Chondrocyte (in vitro differentiated cells): ENCODE data around the gene CFAP74. TPM values are rescaled to one million over a fixed set of nuclear protein-coding genes. Genes with fewer than 3 reads are reported as not detected.

Experiments used
- DNase-seq: peaks from one replicate; pipeline ENCODE4 v3.0.0; 2021; ENCODE audit warnings: mixed read lengths, low spot score
- H3K27ac Mint-ChIP-seq: one replicate; pipeline ENCODE4 v1.8.0; 2021; ENCODE audit warnings: mild to moderate bottlenecking, moderate library complexity, mixed read lengths; ENCODE audit not compliant: unreplicated experiment
- H3K27me3 Mint-ChIP-seq: 2 replicates; pipeline ENCODE4 v1.8.0; 2021; ENCODE audit warnings: low read depth, mixed read lengths
- H3K36me3 Mint-ChIP-seq: 2 replicates; pipeline ENCODE4 v1.8.0; 2021; ENCODE audit warnings: low read depth, mixed read lengths
- H3K4me1 Mint-ChIP-seq: 2 replicates; pipeline ENCODE4 v1.8.0; 2021; ENCODE audit warnings: low read depth, mild to moderate bottlenecking, mixed read lengths
- H3K4me3 Mint-ChIP-seq: one replicate; pipeline ENCODE4 v1.8.0; 2021; ENCODE audit warnings: mild to moderate bottlenecking, moderate library complexity, mixed read lengths; ENCODE audit not compliant: unreplicated experiment
- H3K9me3 Mint-ChIP-seq: 2 replicates; pipeline ENCODE4 v1.8.0; 2021; ENCODE audit warnings: low read depth, mixed read lengths
- CTCF ChIP-seq: fragments of 200-600 bp; sonication (generic); IDR thresholded peaks from 2 replicates; pipeline ENCODE4 v1.5.0; 2021; ENCODE audit warnings: antibody characterized with exemption, mild to moderate bottlenecking, moderate library complexity
- total RNA-seq: library from RNA; stranded (reverse); gene quantifications from 3 replicates; pipeline ENCODE4 v1.2.1, GENCODE V29; 2021

Gene CFAP74
- total RNA-seq, 1 donor from 2014 or later, result not detected

- Mint-ChIP-seq H3K9me3 (no peaks in the 10 kb centered on the region), H3K4me1 (peaks cover 4% of the 10 kb centered on the region), H3K4me3 (no peak overlapping the region), H3K36me3 (no peaks in the 10 kb centered on the region), H3K27me3 (peaks cover 30% of the 10 kb centered on the region), H3K27ac (no peak overlapping the region)
- DNase-seq, result no peak
- TF ChIP-seq CTCF, result no peak
Observed at GRCh38 chr1:2046953-2047748, 43.6 kb upstream of the CFAP74 start.

- no peaks in the 10 kb centered on the region for H3K36me3 Mint-ChIP-seq
- H3K27me3 Mint-ChIP-seq, result peaks cover 29% of the 10 kb centered on the region
- H3K4me1 Mint-ChIP-seq, result peaks cover 4% of the 10 kb centered on the region
- H3K9me3 Mint-ChIP-seq, result no peaks in the 10 kb centered on the region
- no peak overlapping the region for H3K4me3 Mint-ChIP-seq
- DNase-seq, result no peak
- peak; percentile 78 for TF ChIP-seq CTCF
- H3K27ac Mint-ChIP-seq, result no peak overlapping the region
Observed at GRCh38 chr1:2046174-2046917, 42.8 kb upstream of the CFAP74 start.

GRCh38 chr1:2045468-2046173 lies 42.0 kb upstream of the CFAP74 start:
- no peak for DNase-seq
- Mint-ChIP-seq H3K4me3 (no peak overlapping the region), H3K9me3 (no peaks in the 10 kb centered on the region), H3K4me1 (peaks cover 4% of the 10 kb centered on the region), H3K27ac (no peak overlapping the region), H3K27me3 (peaks cover 29% of the 10 kb centered on the region), H3K36me3 (no peaks in the 10 kb centered on the region)
- TF ChIP-seq CTCF, result no peak

GRCh38 chr1:2044510-2045319 lies 41.1 kb upstream of the CFAP74 start:
- H3K27ac Mint-ChIP-seq, result no peak overlapping the region
- no peak for DNase-seq
- H3K36me3 Mint-ChIP-seq, result no peaks in the 10 kb centered on the region
- TF ChIP-seq CTCF, result peak; percentile 88
- H3K4me3 Mint-ChIP-seq, result peak overlapping the region; percentile 2
- H3K9me3 Mint-ChIP-seq, result no peaks in the 10 kb centered on the region
- H3K27me3 Mint-ChIP-seq, result peaks cover 29% of the 10 kb centered on the region
- peaks cover 4% of the 10 kb centered on the region for H3K4me1 Mint-ChIP-seq
